GM12878 (cell line): ENCODE results near the gene B4GALNT2.

ENCODE experiments used
- PKNOX1 ChIP-seq: fragments of 450-650 bp; IDR thresholded peaks from 2 replicates; pipeline ENCODE4 v1.6.1; 2016; ENCODE audit warnings: mild to moderate bottlenecking
- POLR2A ChIP-seq: IDR thresholded peaks from 2 replicates; pipeline ENCODE4 v1.6.1; 2011; ENCODE audit warnings: low read depth, mild to moderate bottlenecking, low read length
- POLR2AphosphoS5 ChIP-seq: IDR thresholded peaks from 2 replicates; pipeline ENCODE4 v1.6.1; 2011; ENCODE audit warnings: mild to moderate bottlenecking, low read length, inconsistent platforms

- TF ChIP-seq PKNOX1: no peak
- TF ChIP-seq POLR2AphosphoS5: no peak
- TF ChIP-seq POLR2A: no peak
These were observed 7.1 kb upstream of the B4GALNT2 start for GRCh38 chr17:49125449-49125848.
